ENCODE data around the gene SNX20.

GRCh38 chr16:50717091-50717490 is 36.0 kb upstream of the SNX20 start:
- TF ChIP-seq RARB (CRISPR knock-in tag; IDR thresholded peaks at IDR 0.05) (no peak), ZFP3 (CRISPR knock-in tag; IDR thresholded peaks at IDR 0.05) (no peak), TSHZ2 (CRISPR knock-in tag; IDR thresholded peaks at IDR 0.05) (no peak), ESRRG (CRISPR knock-in tag; IDR thresholded peaks at IDR 0.05) (no peak), ZFP30 (CRISPR knock-in tag; IDR thresholded peaks at IDR 0.05) (no peak), CREB5 (CRISPR knock-in tag; IDR thresholded peaks at IDR 0.05; ENCODE audit: low read depth) (no peak), ARNTL (CRISPR knock-in tag; IDR thresholded peaks at IDR 0.05; ENCODE audit: borderline replicate concordance, low read depth) (no peak), POU6F1 (CRISPR knock-in tag; IDR thresholded peaks at IDR 0.05; ENCODE audit: borderline replicate concordance, low read depth) (no peak), ZNF70 (CRISPR knock-in tag; IDR thresholded peaks at IDR 0.05) (no peak), PATZ1 (CRISPR knock-in tag; IDR thresholded peaks at IDR 0.05; ENCODE audit: borderline replicate concordance) (no peak), GLIS3 (CRISPR knock-in tag; IDR thresholded peaks at IDR 0.05) (no peak), ZNF8 (CRISPR knock-in tag; IDR thresholded peaks at IDR 0.05) (no peak), SNAI2 (CRISPR knock-in tag; IDR thresholded peaks at IDR 0.05) (no peak), TCF4 (CRISPR knock-in tag; IDR thresholded peaks at IDR 0.05; ENCODE audit: borderline replicate concordance) (no peak)

Measured in SK-N-SH treated with all-trans-retinoic acid at 6 μM for 48 hours (cell line).